BJ (cell line): ENCODE results near the gene HERC2. TPM values are rescaled to one million over a fixed set of nuclear protein-coding genes. Genes with fewer than 3 reads are reported as not detected.

Source experiments
- CTCF ChIA-PET: fragments of 350-600 bp; formaldehyde crosslinking; extraction: SDS; loops from one replicate; lab custom pipeline; 2021; ENCODE audit warnings: antibody characterized with exemption, inconsistent platforms; lab: Yijun Ruan, JAX
- POLR2A ChIA-PET: fragments of 300-600 bp; sonication (Branson Sonifier 250); formaldehyde crosslinking; extraction: SDS; loops from one replicate; lab custom pipeline; 2021; ENCODE audit warnings: antibody characterized with exemption; lab: Charles Lee
- DNase-seq: peaks from one replicate; pipeline ENCODE4 v3.0.0-alpha.2; 2011; ENCODE audit warnings: low read depth
- H3K27me3 ChIP-seq: 2 replicates; pipeline ENCODE4 v1.6.0; 2011; ENCODE audit warnings: low read length; ENCODE audit not compliant: control insufficient read depth, insufficient read depth
- H3K36me3 ChIP-seq: 2 replicates; pipeline ENCODE4 v1.5.1; 2011; ENCODE audit warnings: low read length; ENCODE audit not compliant: control insufficient read depth, insufficient read depth
- H3K4me3 ChIP-seq: 2 replicates; pipeline ENCODE4 v1.5.1; 2011; ENCODE audit warnings: low read depth, mild to moderate bottlenecking, control low read depth, low read length
- CTCF ChIP-seq: IDR thresholded peaks from 2 replicates; pipeline ENCODE4 v1.5.1; 2011; ENCODE audit warnings: low read depth, mild to moderate bottlenecking, control low read depth, inconsistent platforms, low read length, moderate library complexity; ENCODE audit not compliant: insufficient read depth
- polyA plus RNA-seq: library from polyadenylated mRNA; depleted of rRNA; stranded (reverse); fragments of >200 nt; gene quantifications from 2 replicates; pipeline ENCODE4 v1.2.3, GENCODE V29; 2011

Gene HERC2
- polyA plus RNA-seq, 1 experiment, result 13.1 TPM

- no peak for DNase-seq
- ChIA-PET POLR2A (no interaction called here), CTCF (interaction anchor here (1.4 kb wide), 2 partner anchors 8 to 11 kb away, joined by 3 to 5 read pairs; no protein-coding TSS in a partner anchor)
- Histone ChIP-seq H3K4me3 (no peak overlapping the region), H3K36me3 (peaks cover 36% of the 10 kb centered on the region), H3K27me3 (no peaks in the 10 kb centered on the region)
- TF ChIP-seq CTCF, result no peak
These were observed 203.9 kb downstream of the HERC2 start for GRCh38 chr15:28118083-28118482.

- TF ChIP-seq CTCF, result no peak
- POLR2A ChIA-PET, result no interaction called here
- H3K4me3 ChIP-seq, result no peak overlapping the region
- peaks cover 36% of the 10 kb centered on the region for H3K36me3 ChIP-seq
- CTCF ChIA-PET, result interaction anchor here (1.4 kb wide), 2 partner anchors 9 to 12 kb away, joined by 3 to 5 read pairs; no protein-coding TSS in a partner anchor
- DNase-seq, result no peak
- no peaks in the 10 kb centered on the region for H3K27me3 ChIP-seq
These were observed 204.5 kb downstream of the HERC2 start for GRCh38 chr15:28117432-28117990.

GRCh38 chr15:28116521-28117431, 205.2 kb downstream of the HERC2 start:
- Histone ChIP-seq H3K27me3 (no peaks in the 10 kb centered on the region), H3K36me3 (peaks cover 34% of the 10 kb centered on the region), H3K4me3 (no peak overlapping the region)
- no peak for TF ChIP-seq CTCF
- CTCF ChIA-PET, result interaction anchor here (1.4 to 5.7 kb wide), 2 partner anchors 8 to 9 kb away, joined by 5 to 40 read pairs; no protein-coding TSS in a partner anchor
- no peak for DNase-seq
- POLR2A ChIA-PET, result no interaction called here

- ChIA-PET CTCF (interaction anchor here (5.7 kb wide), 1 partner anchor 9 kb away, joined by 40 read pairs; no protein-coding TSS in a partner anchor), POLR2A (no interaction called here)
- no peak for TF ChIP-seq CTCF
- DNase-seq, result no peak
- Histone ChIP-seq H3K36me3 (peaks cover 33% of the 10 kb centered on the region), H3K4me3 (no peak overlapping the region), H3K27me3 (no peaks in the 10 kb centered on the region)
These were observed 206.1 kb downstream of the HERC2 start for GRCh38 chr15:28115871-28116270.
